Osteocyte (in vitro differentiated cells): ENCODE measurements around the gene LCK. TPM values are rescaled to one million over a fixed set of nuclear protein-coding genes. Genes with fewer than 3 reads are reported as not detected.

Experiments
- DNase-seq: peaks from one replicate; pipeline ENCODE4 v3.0.0; 2021; ENCODE audit warnings: mixed read lengths; ENCODE audit not compliant: unreplicated experiment; ENCODE audit errors: extremely low spot score
- H3K27ac Mint-ChIP-seq: one replicate; pipeline ENCODE4 v1.8.0; 2021; ENCODE audit warnings: mild to moderate bottlenecking, mixed read lengths; ENCODE audit not compliant: unreplicated experiment
- H3K27me3 Mint-ChIP-seq: one replicate; pipeline ENCODE4 v1.8.0; 2021; ENCODE audit warnings: mixed read lengths; ENCODE audit not compliant: unreplicated experiment
- H3K36me3 Mint-ChIP-seq: one replicate; pipeline ENCODE4 v1.8.0; 2021; ENCODE audit warnings: mixed read lengths; ENCODE audit not compliant: unreplicated experiment
- H3K4me1 Mint-ChIP-seq: one replicate; pipeline ENCODE4 v1.8.0; 2021; ENCODE audit warnings: mixed read lengths; ENCODE audit not compliant: unreplicated experiment
- H3K4me3 Mint-ChIP-seq: one replicate; pipeline ENCODE4 v1.8.0; 2021; ENCODE audit warnings: mild to moderate bottlenecking, moderate library complexity, mixed read lengths; ENCODE audit not compliant: unreplicated experiment
- H3K9me3 Mint-ChIP-seq: one replicate; pipeline ENCODE4 v1.8.0; 2021; ENCODE audit warnings: mixed read lengths; ENCODE audit not compliant: unreplicated experiment
- CTCF ChIP-seq: fragments of 200-600 bp; sonication (generic); IDR thresholded peaks from 2 replicates; pipeline ENCODE4 v1.5.0; 2021; ENCODE audit warnings: antibody characterized with exemption, mild to moderate bottlenecking, moderate library complexity
- total RNA-seq: library from RNA; stranded (reverse); gene quantifications from 2 replicates; pipeline ENCODE4 v1.2.1, GENCODE V29; 2021

LCK gene
- total RNA-seq, 1 donor from 2014 or later = not detected

- peak overlapping the region; percentile 92 for H3K4me3 Mint-ChIP-seq
- TF ChIP-seq CTCF = no peak
- peak overlapping the region; percentile 71 for H3K27ac Mint-ChIP-seq
- H3K36me3 Mint-ChIP-seq = peaks cover 25% of the 10 kb centered on the region
- H3K4me1 Mint-ChIP-seq = peaks cover 30% of the 10 kb centered on the region
- no peaks in the 10 kb centered on the region for H3K9me3 Mint-ChIP-seq
- H3K27me3 Mint-ChIP-seq = no peaks in the 10 kb centered on the region
- DNase-seq = no peak
Measured at GRCh38 chr1:32334274-32334861, 83.3 kb downstream of the LCK start.

DNA sequence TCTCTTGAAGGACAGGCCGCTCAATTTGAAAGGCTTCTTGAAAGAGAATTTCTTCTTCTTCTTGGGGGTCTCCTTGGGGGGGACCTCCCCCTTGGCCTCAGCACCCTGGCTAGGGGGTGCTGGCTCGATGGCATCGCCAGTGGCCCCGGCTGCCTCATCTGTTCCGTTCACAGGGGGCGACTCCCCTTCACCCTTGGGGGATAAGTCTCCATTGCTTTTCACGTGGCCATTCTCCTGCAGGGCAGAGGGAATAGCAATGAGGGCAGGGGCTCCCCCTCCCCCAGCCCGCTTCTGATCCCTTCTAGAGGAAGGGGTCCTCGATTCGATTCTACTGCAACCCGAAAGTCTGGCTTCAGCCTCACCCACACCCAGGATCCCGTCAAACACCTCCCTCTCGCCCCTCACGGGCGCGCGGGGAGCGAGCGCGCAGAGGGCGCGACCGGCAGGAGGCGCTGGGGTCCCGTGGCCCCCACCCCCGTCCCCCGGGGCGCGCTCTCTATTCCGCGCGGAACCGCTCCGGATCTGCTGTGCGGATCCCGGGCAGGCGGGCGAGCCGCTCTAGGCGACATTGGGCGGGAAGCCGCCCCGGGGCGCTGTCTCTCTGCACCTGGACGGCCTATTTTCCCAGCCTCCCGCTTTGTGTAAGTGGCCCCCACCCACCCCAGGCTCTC lies 83.9 kb downstream of the LCK start:
- Mint-ChIP-seq H3K4me3 (peak overlapping the region; percentile 92), H3K9me3 (no peaks in the 10 kb centered on the region), H3K4me1 (peaks cover 30% of the 10 kb centered on the region), H3K36me3 (peaks cover 21% of the 10 kb centered on the region), H3K27me3 (no peaks in the 10 kb centered on the region), H3K27ac (peak overlapping the region; percentile 71)
- no peak for DNase-seq
- TF ChIP-seq CTCF = peak; percentile 82

DNA sequence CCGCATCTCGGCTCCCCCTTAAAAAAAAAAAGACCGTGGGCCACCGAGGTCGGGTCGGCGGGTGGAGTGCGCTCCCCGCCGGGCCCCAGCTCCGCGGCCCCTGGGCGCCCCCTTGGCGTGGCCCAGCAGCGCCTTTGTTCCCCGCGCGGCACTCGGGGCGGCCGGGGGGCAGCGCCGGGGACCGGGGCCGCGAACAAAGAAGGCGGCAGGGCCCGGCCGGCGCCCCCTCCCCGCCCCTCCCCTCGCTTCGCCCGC lies 84.4 kb downstream of the LCK start:
- peak overlapping the region; percentile 92 for H3K4me3 Mint-ChIP-seq

More for the DNA sequence above, 84.4 kb downstream of the LCK start:
- Mint-ChIP-seq H3K4me1 (peaks cover 30% of the 10 kb centered on the region), H3K36me3 (peaks cover 21% of the 10 kb centered on the region), H3K9me3 (no peaks in the 10 kb centered on the region), H3K27ac (no peak overlapping the region), H3K27me3 (no peaks in the 10 kb centered on the region)
- TF ChIP-seq CTCF = no peak
- DNase-seq = no peak

Other genes with a start within 250 kb of the LCK start
- gene KHDRBS1, start 237.4 kb upstream of the LCK start, total RNA-seq = 128 and 131 TPM in 2 replicates
- 22.9 and 25.0 TPM in 2 replicates for gene TMEM39B, start 178.3 kb upstream of the LCK start, total RNA-seq
- 75.3 and 78.2 TPM in 2 replicates for gene KPNA6, start 143.2 kb upstream of the LCK start, total RNA-seq
- gene TXLNA, start 71.6 kb upstream of the LCK start, total RNA-seq = 77.3 and 77.8 TPM in 2 replicates
- 24.0 and 29.9 TPM in 2 replicates for gene CCDC28B, start 50.7 kb upstream of the LCK start, total RNA-seq
- 3.0 and 3.1 TPM in 2 replicates for gene IQCC, start 45.6 kb upstream of the LCK start, total RNA-seq
- gene DCDC2B, start 42.2 kb upstream of the LCK start, total RNA-seq = not detected in 2 replicates
- gene TMEM234, start 28.9 kb upstream of the LCK start, total RNA-seq = 27.9 and 30.7 TPM in 2 replicates
- gene EIF3I, start 28.9 kb upstream of the LCK start, total RNA-seq = 159 and 163 TPM in 2 replicates
- 2.7 and 2.8 TPM in 2 replicates for gene FAM167B, start 4.0 kb upstream of the LCK start, total RNA-seq
- gene HDAC1, start 40.8 kb downstream of the LCK start, total RNA-seq = 77.5 and 79.2 TPM in 2 replicates
- gene MARCKSL1, start 85.0 kb downstream of the LCK start, total RNA-seq = 169 TPM in 2 replicates
- 8.5 and 8.8 TPM in 2 replicates for gene FAM229A, start 111.2 kb downstream of the LCK start, total RNA-seq
- gene TSSK3, start 111.3 kb downstream of the LCK start, total RNA-seq = 3.5 and 4.4 TPM in 2 replicates
- 71.2 and 77.4 TPM in 2 replicates for gene BSDC1, start 143.2 kb downstream of the LCK start, total RNA-seq
- gene ZBTB8B, start 213.8 kb downstream of the LCK start, total RNA-seq = 0.08 and 0.10 TPM in 2 replicates